NB4 (cell line): ENCODE data around the gene PRCP.

Source experiments
- DNase-seq: peaks from one replicate; pipeline ENCODE4 v3.0.0; 2010; ENCODE audit warnings: low read depth
- H3K4me3 ChIP-seq: one replicate; pipeline ENCODE4 v1.5.1; 2011; ENCODE audit warnings: mild to moderate bottlenecking, low read depth, low read length, moderate library complexity
- MAX ChIP-seq: IDR thresholded peaks from 2 replicates; pipeline ENCODE4 v1.6.1; 2011; ENCODE audit warnings: low read depth, low read length
- MYC ChIP-seq: IDR thresholded peaks from 2 replicates; pipeline ENCODE4 v1.6.1; 2011; ENCODE audit warnings: low read depth, low read length
- POLR2A ChIP-seq: IDR thresholded peaks from 2 replicates; pipeline ENCODE4 v1.6.1; 2011; ENCODE audit warnings: mild to moderate bottlenecking; ENCODE audit not compliant: insufficient read length; ENCODE audit errors: extremely low read depth
- TF ChIP-seq, protein P1 (sequence below): IDR thresholded peaks from one replicate; pipeline ENCODE4 v1.5.1; 2012; ENCODE audit warnings: low read depth, low read length

PRCP gene

DNA sequence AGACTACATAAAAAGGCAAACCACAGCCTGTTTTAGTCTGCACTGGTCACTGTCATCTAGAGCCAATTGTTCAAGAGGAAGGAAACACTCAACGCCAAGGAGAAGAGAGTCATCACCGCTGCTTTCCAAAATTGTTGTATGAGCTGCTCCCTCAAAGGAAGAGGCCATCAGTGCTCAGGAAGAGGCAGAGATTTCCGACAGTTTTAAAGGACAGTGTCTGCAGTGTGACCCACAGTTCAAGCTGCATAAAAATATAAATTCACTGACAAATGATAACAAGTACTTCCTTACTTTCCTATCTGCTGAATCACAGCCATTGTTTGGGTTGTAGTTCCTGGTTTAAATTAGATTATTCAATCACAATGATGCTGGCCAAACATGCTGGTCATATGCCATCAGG, 16.4 kb downstream of the PRCP start:
- DNase-seq = no peak
- no peak overlapping the region for H3K4me3 ChIP-seq
- TF ChIP-seq MYC (no peak), MAX (no peak), POLR2A (no peak)
- TF ChIP-seq, protein P1, sequence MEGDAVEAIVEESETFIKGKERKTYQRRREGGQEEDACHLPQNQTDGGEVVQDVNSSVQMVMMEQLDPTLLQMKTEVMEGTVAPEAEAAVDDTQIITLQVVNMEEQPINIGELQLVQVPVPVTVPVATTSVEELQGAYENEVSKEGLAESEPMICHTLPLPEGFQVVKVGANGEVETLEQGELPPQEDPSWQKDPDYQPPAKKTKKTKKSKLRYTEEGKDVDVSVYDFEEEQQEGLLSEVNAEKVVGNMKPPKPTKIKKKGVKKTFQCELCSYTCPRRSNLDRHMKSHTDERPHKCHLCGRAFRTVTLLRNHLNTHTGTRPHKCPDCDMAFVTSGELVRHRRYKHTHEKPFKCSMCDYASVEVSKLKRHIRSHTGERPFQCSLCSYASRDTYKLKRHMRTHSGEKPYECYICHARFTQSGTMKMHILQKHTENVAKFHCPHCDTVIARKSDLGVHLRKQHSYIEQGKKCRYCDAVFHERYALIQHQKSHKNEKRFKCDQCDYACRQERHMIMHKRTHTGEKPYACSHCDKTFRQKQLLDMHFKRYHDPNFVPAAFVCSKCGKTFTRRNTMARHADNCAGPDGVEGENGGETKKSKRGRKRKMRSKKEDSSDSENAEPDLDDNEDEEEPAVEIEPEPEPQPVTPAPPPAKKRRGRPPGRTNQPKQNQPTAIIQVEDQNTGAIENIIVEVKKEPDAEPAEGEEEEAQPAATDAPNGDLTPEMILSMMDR = no peak

DNA sequence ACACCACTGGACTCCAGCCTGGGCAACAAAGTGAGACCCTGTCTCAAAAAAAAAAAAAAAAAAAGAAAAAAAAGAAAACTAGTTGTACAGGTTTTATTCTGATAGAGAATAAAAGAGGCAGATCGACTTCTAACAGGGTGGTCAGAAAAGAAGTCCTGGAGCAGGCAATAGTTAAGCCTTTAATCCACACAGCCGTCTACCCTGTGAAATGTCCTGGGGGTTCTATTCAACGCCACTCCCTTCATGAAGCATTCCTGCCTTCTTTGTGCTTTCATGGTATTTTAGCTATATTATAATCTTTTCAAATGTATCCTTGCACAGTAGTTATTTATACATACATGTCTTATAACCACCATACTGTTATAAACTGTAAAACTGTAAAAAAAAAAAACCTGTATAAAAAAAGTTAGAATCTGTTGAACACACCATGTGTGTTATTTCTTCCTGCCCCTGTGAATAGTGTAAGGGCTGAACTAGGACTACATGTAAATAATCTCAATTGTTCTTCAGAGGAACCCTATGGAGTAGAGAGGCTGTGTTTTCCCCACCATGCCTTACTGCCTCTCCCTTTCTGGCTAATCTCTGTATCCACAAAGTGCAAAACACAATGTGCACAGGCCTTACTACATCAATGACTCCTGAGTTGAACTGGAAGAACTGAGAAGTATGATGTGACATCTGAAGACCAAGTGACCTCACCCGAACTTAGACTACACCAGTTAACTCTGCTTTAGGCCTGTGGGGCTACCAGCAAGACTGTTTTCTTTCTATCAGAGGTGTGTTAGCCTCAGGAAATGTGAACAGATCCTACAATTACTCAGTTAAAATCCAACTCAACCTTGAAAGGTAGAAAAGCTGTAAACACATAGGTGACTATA, 25.3 kb downstream of the PRCP start:
- H3K4me3 ChIP-seq = no peak overlapping the region
- DNase-seq = no peak
- no peak for TF ChIP-seq POLR2A
- TF ChIP-seq, protein P1 = no peak

DNA sequence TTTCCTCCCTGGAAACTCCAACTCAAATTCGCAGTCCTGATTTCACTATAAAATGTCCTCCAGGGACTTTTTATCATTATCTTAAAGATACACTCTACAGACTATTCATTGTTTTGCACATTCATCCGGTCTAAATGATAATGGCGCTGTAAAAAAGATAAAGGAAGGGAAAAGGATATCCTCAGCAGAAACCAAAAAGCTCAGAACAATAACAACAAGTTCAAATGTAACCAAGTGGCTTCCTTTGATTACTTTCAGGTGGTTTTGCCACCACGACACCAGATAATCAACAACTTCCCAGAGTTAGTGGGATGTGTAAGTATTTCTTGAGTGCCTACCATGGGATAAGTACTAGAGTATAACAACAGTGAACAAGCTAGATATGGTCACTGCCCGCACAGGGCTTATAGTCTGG, 26.3 kb downstream of the PRCP start:
- TF ChIP-seq MYC (no peak), MAX (no peak), POLR2A (no peak)
- TF ChIP-seq, protein P1 = no peak
- DNase-seq = no peak
- H3K4me3 ChIP-seq = no peak overlapping the region

DNA sequence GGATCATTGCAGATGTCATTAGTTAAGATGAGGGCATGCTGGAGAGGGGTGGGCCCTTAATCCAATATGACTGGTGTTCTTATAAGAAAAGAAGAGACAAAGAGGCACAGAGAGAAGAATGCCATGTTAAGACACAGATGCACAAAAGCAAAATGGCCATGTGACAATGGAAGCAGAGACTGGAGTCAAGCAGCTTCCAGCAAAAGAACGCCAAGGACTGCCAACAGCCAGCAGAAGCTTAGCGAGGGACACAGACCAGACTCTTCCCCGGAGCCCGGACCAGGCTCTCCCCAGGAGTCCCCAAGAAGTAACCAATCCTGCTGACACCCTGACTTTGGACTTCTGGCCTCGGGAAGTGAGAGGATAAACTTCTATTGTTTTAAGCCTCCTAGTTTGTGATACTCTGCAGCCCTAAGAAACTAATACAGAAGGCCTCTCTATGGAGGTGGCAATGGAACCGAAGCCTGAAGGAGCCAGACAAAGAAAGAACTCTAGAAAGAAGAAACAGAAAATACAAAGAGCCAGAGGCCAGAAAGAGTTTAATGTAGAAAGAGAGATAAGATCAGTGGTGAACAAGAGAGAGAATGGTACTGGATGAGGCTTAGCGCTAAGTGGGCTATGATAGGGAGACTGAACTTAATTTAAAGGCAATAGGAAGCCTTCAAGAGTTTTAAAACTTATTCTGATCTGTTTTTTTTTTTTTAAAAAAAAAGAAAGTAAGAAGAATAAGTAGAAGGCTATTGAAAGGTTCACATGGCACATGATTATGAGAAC, 27.7 kb downstream of the PRCP start:
- DNase-seq = no peak
- no peak overlapping the region for H3K4me3 ChIP-seq
- TF ChIP-seq, protein P1 = no peak
- TF ChIP-seq MYC = no peak
- no peak for TF ChIP-seq POLR2A
- no peak for TF ChIP-seq MAX

- no peak overlapping the region for H3K4me3 ChIP-seq
- TF ChIP-seq MYC (no peak), POLR2A (no peak), MAX (no peak)
- TF ChIP-seq, protein P1 = no peak
- DNase-seq = no peak
Measured at GRCh38 chr11:82871646-82872045, 28.6 kb downstream of the PRCP start.
